ENCODE measurements around the gene AHCYL1. TPM values are rescaled to one million over a fixed set of nuclear protein-coding genes. Genes with fewer than 3 reads are reported as not detected.

AHCYL1 gene
- total RNA-seq, 1 experiment from 2014 or later, result 89.6 TPM

- intact Hi-C loops (cut with micrococcal nuclease; ENCODE audit: unreplicated experiment), result no loop called here
- CTCF ChIA-PET, result interaction anchor here (1.2 kb wide), 1 partner anchor 82 kb away, joined by 3 read pairs; the partner anchor contains the start of gene AHCYL1
- no TSS peak for BruUV-seq (replicated peaks)
- Histone ChIP-seq H3K4me3 (ENCODE audit: low read depth, low read length, poor library complexity, severe bottlenecking) (no peak overlapping the region), H3K27ac (ENCODE audit: low read depth, low read length, poor library complexity, severe bottlenecking) (peak overlapping the region; percentile 59), H3K27me3 (replicated peaks; ENCODE audit: insufficient read depth, low read depth, low read length, poor library complexity) (no peaks in the 10 kb centered on the region), H3K9me3 (ENCODE audit: low read depth, low read length, poor library complexity, severe bottlenecking) (no peaks in the 10 kb centered on the region), H3K36me3 (ENCODE audit: insufficient read depth, low read length, poor library complexity, severe bottlenecking) (no peaks in the 10 kb centered on the region), H3K4me1 (ENCODE audit: insufficient read depth, low read length, poor library complexity, severe bottlenecking) (peaks cover 19% of the 10 kb centered on the region)
- TF ChIP-seq EZH2 (IDR thresholded peaks at IDR 0.05; ENCODE audit: borderline replicate concordance, low read depth, low read length, poor library complexity, severe bottlenecking), result no peak
- TF ChIP-seq CTCF (conservative IDR thresholded peaks at IDR 0.05; ENCODE audit: low read depth, low read length), result no peak
- POLR2A ChIA-PET (ENCODE audit: low non-redundant PET), result interaction anchor here (0.6 kb wide), 1 partner anchor 26 kb away, joined by 5 read pairs; no protein-coding TSS in a partner anchor
- peak; percentile 55 for DNase-seq (ENCODE audit: low spot score)
These were observed 81.3 kb downstream of the AHCYL1 start for GRCh38 chr1:110065841-110066240.

- Histone ChIP-seq H3K4me1 (ENCODE audit: insufficient read depth, low read length, poor library complexity, severe bottlenecking) (peaks cover 19% of the 10 kb centered on the region), H3K27ac (ENCODE audit: low read depth, low read length, poor library complexity, severe bottlenecking) (no peak overlapping the region), H3K36me3 (ENCODE audit: insufficient read depth, low read length, poor library complexity, severe bottlenecking) (no peaks in the 10 kb centered on the region), H3K27me3 (replicated peaks; ENCODE audit: insufficient read depth, low read depth, low read length, poor library complexity) (no peaks in the 10 kb centered on the region), H3K4me3 (ENCODE audit: low read depth, low read length, poor library complexity, severe bottlenecking) (no peak overlapping the region), H3K9me3 (ENCODE audit: low read depth, low read length, poor library complexity, severe bottlenecking) (no peaks in the 10 kb centered on the region)
- ChIA-PET POLR2A (ENCODE audit: low non-redundant PET) (no interaction called here), CTCF (no interaction called here)
- no peak for DNase-seq (ENCODE audit: low spot score)
- BruUV-seq (replicated peaks), result no TSS peak
- intact Hi-C loops (cut with micrococcal nuclease; ENCODE audit: unreplicated experiment), result no loop called here
- no peak for TF ChIP-seq EZH2 (IDR thresholded peaks at IDR 0.05; ENCODE audit: borderline replicate concordance, low read depth, low read length, poor library complexity, severe bottlenecking)
- no peak for TF ChIP-seq CTCF (conservative IDR thresholded peaks at IDR 0.05; ENCODE audit: low read depth, low read length)
These were observed 82.9 kb downstream of the AHCYL1 start for GRCh38 chr1:110067479-110067892.

GRCh38 chr1:110067893-110068645, 83.5 kb downstream of the AHCYL1 start:
- Histone ChIP-seq H3K4me1 (ENCODE audit: insufficient read depth, low read length, poor library complexity, severe bottlenecking) (peaks cover 19% of the 10 kb centered on the region), H3K36me3 (ENCODE audit: insufficient read depth, low read length, poor library complexity, severe bottlenecking) (no peaks in the 10 kb centered on the region), H3K9me3 (ENCODE audit: low read depth, low read length, poor library complexity, severe bottlenecking) (no peaks in the 10 kb centered on the region), H3K27me3 (replicated peaks; ENCODE audit: insufficient read depth, low read depth, low read length, poor library complexity) (no peaks in the 10 kb centered on the region), H3K27ac (ENCODE audit: low read depth, low read length, poor library complexity, severe bottlenecking) (no peak overlapping the region), H3K4me3 (ENCODE audit: low read depth, low read length, poor library complexity, severe bottlenecking) (no peak overlapping the region)
- ChIA-PET CTCF (no interaction called here), POLR2A (ENCODE audit: low non-redundant PET) (no interaction called here)
- BruUV-seq (replicated peaks), result no TSS peak
- intact Hi-C loops (cut with micrococcal nuclease; ENCODE audit: unreplicated experiment), result no loop called here
- DNase-seq (ENCODE audit: low spot score), result no peak
- TF ChIP-seq EZH2 (IDR thresholded peaks at IDR 0.05; ENCODE audit: borderline replicate concordance, low read depth, low read length, poor library complexity, severe bottlenecking) (no peak), CTCF (conservative IDR thresholded peaks at IDR 0.05; ENCODE audit: low read depth, low read length) (no peak)

Measured in A673 (cell line).